ENCODE data around the gene STXBP1. TPM values are rescaled to one million over a fixed set of nuclear protein-coding genes. Genes with fewer than 3 reads are reported as not detected.

The STXBP1 gene
- total and polyA plus RNA-seq, 2 of the 13 experiments (the other 11 are each of a cell fraction or from before 2014, with no cell fraction given), result 2.9 TPM

- TF ChIP-seq IKZF5 (CRISPR knock-in tag; IDR thresholded peaks at IDR 0.05), result peak; percentile 40; the same call in 1 of the 2 replicates
- no peak for TF ChIP-seq ZNF547 (CRISPR knock-in tag; IDR thresholded peaks at IDR 0.05)
- TF ChIP-seq ZNF142 (CRISPR knock-in tag; IDR thresholded peaks at IDR 0.05), result no peak
- no peak for TF ChIP-seq ZEB1 (IDR thresholded peaks at IDR 0.05; ENCODE audit: insufficient replicate concordance, low read depth)
- no peak for TF ChIP-seq ZNF430 (CRISPR knock-in tag; IDR thresholded peaks at IDR 0.05)
- TF ChIP-seq NPAS2 (CRISPR knock-in tag; IDR thresholded peaks at IDR 0.05; ENCODE audit: borderline replicate concordance), result no peak
- no peak for TF ChIP-seq AKAP8 (CRISPR knock-in tag; IDR thresholded peaks at IDR 0.05)
- no peak for TF ChIP-seq ATF1 (CRISPR knock-in tag; IDR thresholded peaks at IDR 0.05)
- no peak for TF ChIP-seq ZNF747 (CRISPR knock-in tag; IDR thresholded peaks at IDR 0.05; ENCODE audit: borderline replicate concordance)
- TF ChIP-seq SOX6 (IDR thresholded peaks at IDR 0.05), result no peak
- TF ChIP-seq SOX6 (CRISPR knock-in tag; IDR thresholded peaks at IDR 0.05), result no peak
- TF ChIP-seq JUND (CRISPR knock-in tag; IDR thresholded peaks at IDR 0.05), result no peak
- TF ChIP-seq RFX5 (IDR thresholded peaks at IDR 0.05; ENCODE audit: low read depth, low read length), result no peak
- no peak for TF ChIP-seq ZNF138 (CRISPR knock-in tag; IDR thresholded peaks at IDR 0.05; ENCODE audit: low read depth)
- TF ChIP-seq ZNF292 (CRISPR knock-in tag; IDR thresholded peaks at IDR 0.05; ENCODE audit: borderline replicate concordance, low read depth), result no peak
- TF ChIP-seq ZNF777 (CRISPR knock-in tag; IDR thresholded peaks at IDR 0.05), result peak; percentile 62; the same call in 1 of the 2 replicates
- TF ChIP-seq ZNF362 (CRISPR knock-in tag; IDR thresholded peaks at IDR 0.05; ENCODE audit: borderline replicate concordance), result no peak
- no peak for TF ChIP-seq RBM22 (optimal IDR thresholded peaks at IDR 0.05; ENCODE audit: low read length)
- no peak for TF ChIP-seq RNF2 (conservative IDR thresholded peaks at IDR 0.05; ENCODE audit: low read depth)
- TF ChIP-seq ZMYM4 (CRISPR knock-in tag; IDR thresholded peaks at IDR 0.05), result no peak
- no peak for TF ChIP-seq TP53 (CRISPR knock-in tag; conservative IDR thresholded peaks at IDR 0.05)
- no peak for TF ChIP-seq ZNF883 (CRISPR knock-in tag; IDR thresholded peaks at IDR 0.05; ENCODE audit: not compliant biosample characterization)
- TF ChIP-seq ZBTB26 (CRISPR knock-in tag; IDR thresholded peaks at IDR 0.05; ENCODE audit: borderline replicate concordance), result 0 out of 2 replicates have a peak, but pooled peaks have one; percentile 44
- no peak for TF ChIP-seq ZSCAN22 (CRISPR knock-in tag; IDR thresholded peaks at IDR 0.05)
Observed at GRCh38 chr9:127611603-127611898, 526 bp upstream of the STXBP1 start (continued).

Measured in HepG2 (cell line).